NCI-H128 (cell line): ENCODE results near the gene CYP46A1.

Experiments
- DNase-seq: peaks from one replicate; lab custom pipeline; 2025; ENCODE audit not compliant: unreplicated experiment; lab: John Stamatoyannopoulos, UW

Gene CYP46A1

GRCh38 chr14:99742074-99742473 lies 58.0 kb downstream of the CYP46A1 start:
- DNase-seq, result no peak

GRCh38 chr14:99742509-99743487 lies 58.7 kb downstream of the CYP46A1 start:
- DNase-seq, result no peak

DNA sequence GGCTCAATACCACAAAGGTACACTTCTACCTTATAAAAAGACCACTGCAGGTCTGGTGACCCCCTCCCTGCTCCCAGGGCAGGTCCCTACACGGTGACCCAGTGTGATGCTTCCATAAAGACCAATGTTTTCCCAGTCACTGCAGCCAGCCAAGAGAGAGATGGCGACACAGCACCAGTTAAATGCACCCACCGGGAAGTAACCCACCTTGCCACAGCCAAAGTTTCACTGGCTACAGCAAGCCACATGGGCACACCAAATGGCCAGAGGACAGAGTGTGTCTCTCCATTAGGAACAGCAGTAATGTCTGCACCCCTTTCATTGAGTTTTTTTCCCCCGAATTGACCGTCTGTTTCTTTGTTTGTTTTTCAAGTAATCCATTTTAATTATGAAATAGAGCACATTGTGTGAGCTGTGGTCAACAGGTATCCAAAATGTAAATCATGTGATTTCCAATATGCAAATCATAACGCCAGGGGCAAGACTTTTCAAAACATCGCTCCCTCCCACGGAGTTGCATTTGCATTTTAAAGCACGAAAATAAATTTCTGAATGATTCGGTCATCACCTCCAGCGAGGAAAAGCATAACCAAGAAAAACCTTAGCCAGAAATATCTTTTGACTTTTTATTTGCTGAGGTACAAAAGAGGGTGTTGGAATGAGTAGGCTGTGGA lies 60.2 kb downstream of the CYP46A1 start:
- DNase-seq, result no peak

DNA sequence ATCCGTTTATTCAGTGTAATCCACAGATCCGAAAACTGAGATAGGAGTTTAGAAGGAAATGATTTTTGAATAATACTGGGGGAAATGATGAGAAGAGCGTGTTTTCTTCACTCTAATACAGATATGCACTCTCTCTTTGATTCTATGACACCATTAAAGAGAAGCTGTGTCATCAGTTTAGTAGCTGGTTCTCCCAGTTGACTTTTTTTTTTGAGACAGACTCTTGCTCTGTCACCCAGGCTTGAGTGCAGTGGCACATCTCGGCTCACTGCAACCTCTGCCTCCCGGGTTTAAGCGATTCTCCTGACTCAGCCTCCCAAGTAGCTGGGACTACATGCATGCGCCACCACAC lies 60.8 kb downstream of the CYP46A1 start:
- no peak for DNase-seq

DNA sequence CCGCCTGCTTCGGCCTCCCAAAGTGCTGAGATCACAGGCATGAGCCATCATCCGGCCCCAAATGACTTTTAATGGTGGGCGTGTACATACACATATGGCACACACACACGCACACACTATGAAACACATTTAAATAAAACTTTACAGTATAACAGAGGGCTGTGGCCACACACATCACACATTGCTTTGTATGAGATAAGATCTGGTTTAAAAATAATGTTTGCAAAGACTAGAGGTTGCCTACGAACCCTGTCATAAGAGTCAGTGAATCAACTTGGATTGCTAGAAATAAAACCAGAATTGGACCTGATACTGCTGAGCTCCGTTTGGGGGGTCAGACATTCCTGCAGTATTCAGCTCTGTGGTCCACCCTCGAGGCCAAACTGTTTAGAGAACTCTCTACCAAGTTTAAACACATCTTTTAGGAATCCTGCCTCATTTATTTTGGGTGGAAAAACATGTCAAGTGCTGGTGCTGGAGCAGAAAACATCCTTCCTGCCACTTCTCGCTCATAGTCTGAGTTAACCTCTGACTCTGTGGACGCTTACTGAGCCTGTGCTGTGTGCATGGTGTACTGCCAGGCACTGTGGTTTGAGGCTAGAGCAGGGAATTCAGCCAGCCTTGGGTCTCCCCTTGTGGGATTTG lies 61.3 kb downstream of the CYP46A1 start:
- no peak for DNase-seq

- no peak for DNase-seq
Measured at GRCh38 chr14:99747167-99747566, 63.1 kb downstream of the CYP46A1 start.

GRCh38 chr14:99747582-99748330 lies 63.7 kb downstream of the CYP46A1 start:
- no peak for DNase-seq

GRCh38 chr14:99748529-99748928 lies 64.4 kb downstream of the CYP46A1 start:
- DNase-seq, result no peak

DNA sequence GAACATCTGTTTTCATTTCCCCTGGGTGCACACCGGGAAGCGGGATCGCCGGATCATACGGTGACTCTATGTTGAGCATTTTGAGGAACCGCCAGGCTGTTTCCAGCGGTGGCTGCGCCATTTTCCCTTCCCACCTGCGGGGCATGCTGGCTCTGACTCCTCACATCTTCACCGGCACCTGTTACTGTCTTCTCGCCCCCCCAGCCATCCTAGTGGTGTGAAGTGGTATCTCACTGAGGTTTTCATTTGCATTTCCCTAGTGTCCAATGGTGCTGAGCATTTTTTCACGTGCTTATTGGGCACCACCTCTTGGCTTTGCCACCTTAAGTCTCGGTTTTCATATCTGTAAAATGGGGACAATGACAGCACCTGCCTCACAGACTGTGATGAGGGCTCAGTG lies 65.0 kb downstream of the CYP46A1 start:
- DNase-seq, result no peak

GRCh38 chr14:99749763-99750715 lies 65.9 kb downstream of the CYP46A1 start:
- DNase-seq, result no peak

DNA sequence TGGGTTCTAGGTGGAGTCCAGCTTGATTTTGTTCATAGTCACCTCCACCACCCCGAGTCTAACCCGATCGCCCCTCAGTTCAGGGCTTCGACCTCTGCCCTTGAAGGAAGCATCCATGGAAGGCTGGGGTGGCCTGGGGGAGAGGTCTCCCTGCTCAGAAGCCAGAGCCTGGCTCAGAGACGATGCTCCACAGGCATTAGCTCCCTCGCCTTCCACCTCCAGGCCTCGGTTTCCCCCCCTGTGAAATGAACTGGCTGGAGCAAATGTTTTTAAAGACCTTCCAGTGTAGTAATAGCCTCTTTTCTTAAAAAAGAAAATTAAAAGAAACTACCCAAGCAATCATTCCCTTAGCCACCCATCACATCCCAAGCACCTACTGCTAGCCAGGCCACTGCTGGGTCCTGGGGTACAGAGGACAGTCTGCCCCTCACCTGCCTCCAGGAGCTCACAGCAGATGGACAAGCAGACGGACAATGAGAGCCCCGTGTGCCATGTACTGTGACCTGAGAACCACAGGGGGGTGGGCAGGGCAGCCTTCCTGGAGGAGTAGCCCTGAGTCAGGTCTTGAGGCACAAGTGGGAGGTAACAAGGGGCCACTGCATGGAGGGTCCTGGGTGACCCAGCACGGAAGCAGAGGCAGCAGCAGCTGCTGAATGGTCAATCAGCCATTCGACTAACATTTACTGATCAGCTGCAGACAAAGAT lies 66.8 kb downstream of the CYP46A1 start:
- DNase-seq, result no peak

GRCh38 chr14:99751539-99752485 lies 67.7 kb downstream of the CYP46A1 start:
- DNase-seq, result no peak

GRCh38 chr14:99752486-99753121 lies 68.5 kb downstream of the CYP46A1 start:
- no peak for DNase-seq

DNA sequence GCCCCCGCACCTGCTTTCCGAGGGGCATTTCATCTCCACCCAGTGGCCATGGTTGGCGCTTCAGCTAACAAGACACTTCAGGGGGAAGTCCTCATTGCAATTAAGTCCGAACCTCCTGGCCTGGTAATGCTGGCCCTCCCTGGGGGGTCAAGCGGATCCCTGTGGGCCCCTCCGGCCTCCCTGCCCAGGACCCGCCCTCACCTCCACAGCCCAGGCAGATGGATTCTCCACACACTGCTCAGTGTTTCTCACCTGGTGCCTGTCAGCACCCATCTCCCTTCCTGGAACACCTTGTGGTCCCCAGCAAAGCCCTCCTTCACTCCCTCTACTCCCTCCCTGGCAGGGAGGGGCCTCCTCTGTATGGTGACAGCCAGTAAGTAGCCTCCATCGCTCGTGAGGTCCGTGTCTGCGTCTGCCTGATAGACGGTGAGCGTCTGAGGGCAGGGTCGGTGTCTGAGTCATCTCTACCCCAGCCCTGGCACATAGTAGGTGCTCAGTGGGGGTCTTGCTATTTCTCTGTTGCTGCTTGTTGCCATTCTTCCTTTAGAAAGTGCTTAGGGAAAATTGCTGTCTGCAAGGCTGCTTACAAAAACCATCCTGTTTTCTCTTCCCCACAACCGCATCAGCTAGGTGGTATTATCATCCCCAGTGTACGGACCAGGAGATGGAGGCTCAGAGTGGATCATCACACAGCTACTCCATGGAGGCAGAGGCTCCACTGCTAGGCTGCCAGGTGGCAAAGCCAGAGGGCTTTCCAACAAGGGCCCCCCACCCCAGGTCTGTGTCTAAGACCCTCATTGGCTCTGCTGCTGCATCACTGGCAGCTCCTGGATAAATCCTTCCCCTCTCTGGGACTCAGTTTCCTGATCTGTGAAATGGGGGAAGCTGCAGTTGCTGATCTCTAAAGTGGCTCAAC lies 69.4 kb downstream of the CYP46A1 start:
- no peak for DNase-seq

DNA sequence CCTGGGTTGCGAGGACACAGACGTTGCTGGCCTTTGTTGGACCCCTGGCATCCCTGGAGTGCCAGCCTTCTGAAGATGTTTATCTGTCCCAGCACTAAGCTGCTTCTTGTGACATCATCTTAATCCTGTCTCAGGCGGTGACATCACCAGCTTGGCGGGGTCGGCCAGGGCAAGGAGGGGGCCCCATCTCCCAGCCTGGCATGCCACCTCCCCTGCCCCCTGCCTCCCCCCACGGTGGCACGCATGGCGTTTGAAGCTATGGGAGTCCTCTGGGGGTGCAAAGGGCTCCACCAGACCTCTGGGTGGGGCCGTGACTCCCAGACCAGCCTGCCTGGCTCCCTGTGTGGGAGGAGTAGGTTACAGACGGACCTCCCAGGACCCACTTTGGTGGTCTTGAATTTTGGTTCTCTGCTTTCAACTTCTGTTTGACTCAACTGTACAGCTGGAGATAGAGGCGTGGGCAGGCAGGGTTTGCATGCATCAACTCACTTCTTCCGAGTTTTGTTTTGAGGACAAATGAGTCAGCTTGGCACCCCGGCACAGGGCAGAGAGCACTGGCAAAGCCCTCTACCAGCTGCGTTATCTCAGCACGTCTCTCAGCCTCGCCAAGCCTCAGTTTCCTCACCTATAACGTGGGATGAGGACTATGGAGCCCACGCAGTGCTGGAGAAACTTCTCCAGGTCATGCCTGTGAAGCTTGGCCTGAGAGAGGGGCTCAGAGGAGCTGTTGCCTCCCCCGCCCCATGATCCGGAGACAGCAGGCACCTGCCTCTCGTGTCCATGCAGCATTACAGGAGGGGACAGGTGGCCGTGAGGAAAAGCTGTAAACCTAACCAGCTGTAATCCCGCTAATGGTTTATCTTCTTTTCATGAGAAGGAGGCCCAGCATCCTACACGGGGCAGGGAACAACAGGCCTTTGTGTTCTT lies 70.3 kb downstream of the CYP46A1 start:
- DNase-seq, result no peak

DNA sequence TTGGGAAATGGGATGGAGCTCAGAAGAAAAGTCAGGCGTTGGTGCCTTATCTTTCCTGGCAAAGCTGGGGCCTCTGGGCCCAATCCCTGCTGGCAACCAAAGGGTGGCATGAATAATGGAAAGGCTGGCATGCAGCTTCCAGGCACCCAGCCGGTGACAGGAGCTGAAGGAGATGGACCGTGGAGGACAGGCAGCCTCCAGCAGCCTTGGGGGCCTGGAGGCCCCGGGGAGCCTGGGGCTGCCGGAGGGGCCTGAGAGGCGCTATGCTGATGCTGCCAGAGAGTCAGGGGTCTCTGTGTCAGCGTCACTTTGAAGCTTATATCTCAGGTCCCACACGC lies 70.9 kb downstream of the CYP46A1 start:
- DNase-seq, result no peak
